SW480 (cell line): ENCODE measurements around the gene MMAB.
"Not testable (repeated sequence)": the region's sequence is repeated elsewhere in the genome, so short reads cannot be mapped to it uniquely, and the experiment has no call there.

ENCODE experiments used
- DNase-seq: peaks from one replicate; pipeline ENCODE4 v3.0.0-alpha.2; 2016; ENCODE audit warnings: low spot score

The MMAB gene

DNA sequence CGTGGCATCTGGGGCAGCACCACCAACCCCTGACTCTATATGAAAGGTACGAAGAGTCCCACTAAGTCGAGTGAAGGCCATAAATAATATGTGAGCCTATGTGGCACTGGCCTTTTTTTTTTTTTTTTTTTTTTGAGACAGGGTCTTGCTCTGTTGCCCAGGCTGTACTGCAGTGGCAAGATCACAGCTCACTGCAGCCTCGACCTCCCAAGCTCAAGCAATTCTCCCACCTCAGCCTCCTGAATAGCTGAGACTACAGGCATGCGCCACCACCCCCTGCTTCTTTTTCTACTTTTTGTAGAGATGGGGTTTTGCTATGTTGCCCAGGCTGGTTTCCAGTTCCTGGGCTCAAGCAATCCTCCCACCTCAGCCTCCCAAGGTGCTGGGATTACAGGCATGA, 28.8 kb upstream of the MMAB start:
- not testable (repeated sequence) for DNase-seq

DNA sequence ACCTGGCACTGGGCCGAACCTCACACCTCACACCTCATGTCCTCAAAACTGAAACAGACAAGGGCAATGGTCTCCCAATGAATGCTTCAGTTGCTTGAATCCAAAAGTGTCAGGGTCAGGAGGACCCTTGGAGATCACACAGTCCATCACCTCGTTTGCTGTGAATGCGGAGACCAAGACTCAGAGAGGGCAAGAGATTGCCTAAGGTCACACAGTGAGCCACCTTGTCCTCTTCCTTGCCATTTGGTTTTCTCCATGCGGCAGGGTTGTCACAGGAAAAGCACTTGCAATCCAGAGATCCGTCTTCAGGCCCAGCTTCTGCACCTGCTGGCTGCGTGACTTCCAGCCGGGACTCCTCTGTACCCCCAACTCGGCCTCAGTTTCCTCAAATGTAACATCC, 28.3 kb upstream of the MMAB start:
- no peak for DNase-seq

DNA sequence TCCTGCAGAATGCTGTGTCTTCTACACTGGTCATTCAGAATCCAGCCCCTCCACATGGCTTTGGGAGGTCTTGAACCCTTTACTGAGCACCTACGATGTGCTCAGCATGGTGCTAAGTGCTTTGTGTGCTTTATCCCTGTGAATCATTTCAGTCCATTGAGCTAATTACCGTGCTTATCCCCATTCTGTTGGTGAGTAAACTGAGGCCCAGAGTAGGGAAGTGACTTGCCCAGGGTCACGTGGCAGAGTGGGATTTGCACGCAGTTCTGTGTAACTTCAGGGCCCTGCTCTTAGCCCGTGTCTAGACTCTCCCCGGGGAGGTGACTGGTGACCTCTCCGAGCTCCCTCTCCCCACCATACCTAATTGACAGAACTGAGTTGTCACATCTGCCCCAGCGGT, 27.7 kb upstream of the MMAB start:
- no peak for DNase-seq

DNA sequence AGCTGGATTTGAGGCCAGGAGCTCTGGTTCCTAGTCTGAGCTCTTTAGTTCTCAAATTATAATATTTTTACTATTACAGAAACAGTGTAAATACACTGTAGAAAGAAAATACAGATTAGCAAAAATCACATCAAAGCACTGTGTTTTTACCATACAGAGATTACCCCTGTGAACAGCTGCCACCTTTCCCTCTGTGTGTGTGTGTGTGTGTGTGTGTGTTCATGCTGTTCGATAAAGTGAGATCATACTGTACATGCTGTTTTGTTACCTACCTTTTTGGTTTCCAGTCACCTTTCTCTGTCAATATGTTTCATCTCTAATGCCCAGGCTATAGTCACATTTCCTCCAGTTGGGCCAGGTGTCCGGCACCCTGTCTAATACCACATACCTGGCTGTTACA, 27.2 kb upstream of the MMAB start:
- no peak for DNase-seq

DNA sequence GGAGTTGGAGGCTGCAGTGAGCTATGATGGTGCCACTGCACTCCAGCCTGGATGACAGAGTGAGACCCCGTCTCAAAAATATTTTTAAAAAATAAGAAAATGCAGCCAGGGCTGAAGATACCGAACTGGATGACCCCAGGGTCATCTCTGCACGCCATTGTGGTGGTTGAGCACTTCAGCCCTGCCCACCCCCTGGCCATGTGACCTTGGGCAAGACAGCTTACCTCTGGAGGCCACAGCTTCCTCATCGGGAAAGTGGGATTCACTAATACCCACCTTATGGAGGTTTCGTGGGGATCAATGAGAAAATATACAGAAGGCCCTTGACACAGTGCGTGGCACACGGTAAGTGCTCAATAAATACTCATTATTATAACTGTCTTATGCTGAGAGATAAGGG, 25.8 kb upstream of the MMAB start:
- no peak for DNase-seq

DNA sequence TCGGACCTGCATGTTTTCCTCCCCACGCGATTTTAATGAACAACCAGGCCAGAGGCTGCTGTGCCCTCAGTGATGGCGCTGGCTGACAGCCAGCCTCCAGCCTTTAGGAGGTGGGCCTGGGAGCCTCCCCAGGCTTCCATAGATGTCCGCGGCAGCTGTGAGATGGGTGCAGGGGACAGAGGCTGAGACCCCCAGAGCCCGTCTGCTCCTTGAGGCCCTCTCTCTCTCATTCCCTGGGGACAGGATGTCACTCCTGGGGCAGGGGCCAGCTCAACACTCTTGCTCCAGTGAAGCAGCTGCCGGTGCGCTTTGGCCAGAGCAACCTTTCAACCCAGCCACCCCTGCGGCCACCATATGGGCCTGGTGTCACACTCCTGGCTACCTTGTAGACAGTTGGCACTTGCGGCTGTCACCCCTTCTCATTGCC, 25.1 kb upstream of the MMAB start:
- DNase-seq = no peak

DNA sequence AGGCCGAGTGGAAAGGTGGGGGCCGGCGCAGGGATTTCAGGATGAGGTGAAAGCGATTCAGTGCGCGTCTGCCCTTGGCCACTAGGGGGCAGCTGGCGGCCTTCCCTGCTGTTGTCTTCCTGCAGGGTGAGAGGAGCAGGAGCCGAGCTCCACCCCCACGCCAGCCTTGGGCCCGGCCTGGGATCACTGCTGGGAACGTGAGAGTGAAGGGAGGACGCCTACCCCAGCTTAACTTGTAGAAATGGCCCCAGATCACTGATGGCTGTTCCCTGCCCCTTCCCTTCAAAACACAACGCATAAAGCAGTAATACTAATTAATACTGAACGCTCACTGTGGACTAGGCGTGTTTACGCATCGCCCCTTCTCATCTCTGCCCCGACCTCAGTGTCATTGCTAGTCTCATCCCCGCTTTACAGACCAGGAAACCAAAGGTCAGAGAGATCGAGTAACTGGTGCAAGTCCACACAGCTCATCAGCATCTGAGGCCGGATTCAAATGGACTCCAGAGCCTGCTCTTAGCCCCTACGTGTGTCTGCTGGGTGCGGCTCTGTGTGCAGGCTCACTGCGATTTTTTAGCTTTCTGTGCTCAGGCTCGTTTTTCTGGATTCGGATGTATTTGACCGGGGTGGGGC, 24.6 kb upstream of the MMAB start:
- peak; percentile 78 for DNase-seq

DNA sequence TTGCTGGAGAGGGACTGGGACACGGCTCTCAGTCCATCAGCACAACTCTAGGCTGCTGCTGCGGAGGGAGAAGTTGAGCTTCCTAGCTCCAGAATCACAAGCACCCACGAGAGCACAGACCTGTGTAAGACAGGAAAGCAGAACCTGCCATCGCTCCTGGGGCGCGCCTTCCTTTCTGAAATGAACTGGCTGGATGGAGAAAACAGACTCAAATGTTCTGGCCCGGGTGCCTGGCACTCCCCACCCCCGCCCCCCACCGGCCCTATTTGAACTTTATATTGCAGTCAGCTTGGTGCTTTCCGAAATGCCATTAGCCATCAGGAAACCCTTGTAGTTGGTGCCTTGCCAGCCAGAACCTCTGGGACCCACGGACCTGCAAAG, 24.1 kb upstream of the MMAB start:
- no peak for DNase-seq

DNA sequence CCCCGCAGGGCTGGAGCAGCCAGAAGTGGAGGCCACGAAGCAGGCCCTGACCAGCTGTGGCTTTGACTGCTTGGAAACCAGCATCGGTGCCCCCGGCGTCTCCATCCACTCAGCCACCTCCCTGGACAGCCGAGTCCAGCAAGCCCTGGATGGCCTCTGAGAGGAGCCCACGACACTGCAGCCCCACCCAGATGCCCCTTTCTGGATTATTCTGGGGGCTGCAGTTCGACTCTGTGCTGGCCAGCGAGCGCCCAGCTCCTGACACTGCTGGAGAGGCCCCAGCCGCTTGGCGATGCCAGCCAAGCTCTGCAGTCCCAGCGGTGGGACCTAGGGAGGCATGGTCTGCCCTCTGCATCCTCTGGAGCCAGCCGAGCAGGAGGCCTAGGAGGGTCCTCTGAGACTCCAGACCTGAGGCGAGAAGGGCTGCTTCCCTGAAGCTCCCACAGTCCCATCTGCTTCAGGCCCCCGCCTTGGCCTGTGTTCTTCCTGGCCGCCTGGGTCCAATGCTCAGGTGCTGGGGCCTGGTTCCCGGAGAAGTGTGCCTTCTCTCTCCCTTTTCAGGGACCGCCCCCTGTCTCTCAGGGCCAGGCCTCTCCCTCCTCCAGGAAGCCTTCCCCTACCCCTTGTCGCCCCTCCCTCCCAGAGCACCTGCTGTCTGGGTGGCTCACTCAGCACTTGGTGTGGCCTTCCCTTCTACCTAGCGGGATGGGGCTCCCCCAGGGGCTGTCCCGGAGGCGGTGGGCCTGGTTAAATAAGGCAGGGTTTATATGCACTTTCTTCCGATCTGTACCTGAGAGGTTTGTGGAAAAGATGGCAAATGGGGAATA, 23.3 kb upstream of the MMAB start:
- DNase-seq = no peak

DNA sequence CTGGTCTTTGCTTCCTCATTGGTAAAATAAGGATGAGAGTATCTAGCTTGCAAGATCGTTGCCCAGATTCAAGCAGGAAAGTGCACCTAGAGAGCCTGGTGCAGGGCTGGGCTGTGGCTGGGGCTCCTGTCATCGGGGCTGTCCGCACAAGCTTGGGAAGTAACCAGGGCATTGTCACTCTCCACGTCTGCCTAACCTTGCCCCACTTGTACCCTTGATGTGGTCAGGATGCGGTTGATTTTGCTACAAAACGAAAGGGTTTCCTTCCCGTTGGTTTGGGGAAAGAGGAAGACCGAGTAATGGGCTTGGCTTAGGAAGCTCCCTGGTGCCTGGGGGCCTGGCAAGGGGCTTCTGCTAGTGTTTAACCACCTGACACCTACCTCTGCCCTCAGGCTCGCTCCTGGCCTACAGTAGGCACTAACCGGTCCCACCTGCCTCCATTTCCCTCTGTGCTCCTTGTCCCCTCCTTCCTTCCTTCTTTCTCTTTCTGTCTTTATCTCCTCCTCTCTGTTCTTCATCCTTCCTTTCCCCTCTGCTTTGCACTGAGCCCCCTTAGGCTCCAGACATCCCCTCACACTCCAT, 22.1 kb upstream of the MMAB start:
- peak; percentile 80 for DNase-seq

DNA sequence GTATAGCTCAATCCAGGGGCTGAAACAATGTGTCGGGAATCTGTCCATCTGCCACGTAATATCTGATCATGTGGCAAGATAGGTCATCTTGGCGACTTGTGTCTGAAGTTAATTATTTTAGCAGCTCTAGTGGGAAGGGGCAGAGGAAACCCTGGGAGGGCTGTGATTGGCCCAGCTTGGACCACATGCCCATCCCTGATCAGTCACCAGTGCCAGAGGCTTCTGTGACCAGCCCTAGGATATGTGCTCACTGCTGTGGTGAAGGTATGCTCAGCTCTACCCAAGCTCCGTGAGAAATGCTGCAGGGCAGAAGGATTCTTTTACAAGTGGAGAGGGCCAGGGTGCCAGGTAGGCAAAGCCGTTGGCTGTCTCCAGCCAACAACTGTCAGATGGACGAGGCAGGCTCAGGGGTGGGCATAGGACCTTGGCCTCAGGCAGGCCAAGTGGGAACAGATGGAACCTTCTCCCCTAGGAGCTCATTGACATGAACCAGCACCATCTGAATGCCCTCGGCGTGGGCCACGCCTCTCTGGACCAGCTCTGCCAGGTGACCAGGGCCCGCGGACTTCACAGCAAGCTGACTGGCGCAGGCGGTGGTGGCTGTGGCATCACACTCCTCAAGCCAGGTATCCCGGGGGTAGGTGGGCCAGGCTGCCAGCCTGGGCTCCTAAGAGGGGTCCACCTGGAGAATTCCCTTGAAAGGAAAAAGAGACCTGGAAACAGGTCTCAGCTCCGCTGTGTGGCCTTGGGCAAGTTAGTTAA, 21.4 kb upstream of the MMAB start:
- DNase-seq = peak; percentile 11

DNA sequence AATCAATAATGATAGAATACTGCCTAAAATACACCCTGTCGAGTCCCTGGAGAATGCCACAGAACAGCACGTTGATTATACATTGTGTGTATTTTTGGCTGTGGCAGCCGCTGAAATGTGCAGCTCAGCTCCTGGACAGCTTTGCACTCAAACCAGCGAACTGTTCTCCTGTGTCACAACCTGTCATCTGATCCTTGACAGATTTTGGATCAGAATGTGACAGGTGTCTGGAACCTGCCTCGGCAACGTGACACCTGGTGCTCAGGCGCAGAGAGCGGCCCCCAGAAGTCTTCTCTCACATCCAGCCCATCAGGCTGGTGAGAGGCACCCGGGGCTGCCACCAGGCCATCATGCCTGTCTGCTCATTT, 19.6 kb upstream of the MMAB start:
- DNase-seq = no peak

DNA sequence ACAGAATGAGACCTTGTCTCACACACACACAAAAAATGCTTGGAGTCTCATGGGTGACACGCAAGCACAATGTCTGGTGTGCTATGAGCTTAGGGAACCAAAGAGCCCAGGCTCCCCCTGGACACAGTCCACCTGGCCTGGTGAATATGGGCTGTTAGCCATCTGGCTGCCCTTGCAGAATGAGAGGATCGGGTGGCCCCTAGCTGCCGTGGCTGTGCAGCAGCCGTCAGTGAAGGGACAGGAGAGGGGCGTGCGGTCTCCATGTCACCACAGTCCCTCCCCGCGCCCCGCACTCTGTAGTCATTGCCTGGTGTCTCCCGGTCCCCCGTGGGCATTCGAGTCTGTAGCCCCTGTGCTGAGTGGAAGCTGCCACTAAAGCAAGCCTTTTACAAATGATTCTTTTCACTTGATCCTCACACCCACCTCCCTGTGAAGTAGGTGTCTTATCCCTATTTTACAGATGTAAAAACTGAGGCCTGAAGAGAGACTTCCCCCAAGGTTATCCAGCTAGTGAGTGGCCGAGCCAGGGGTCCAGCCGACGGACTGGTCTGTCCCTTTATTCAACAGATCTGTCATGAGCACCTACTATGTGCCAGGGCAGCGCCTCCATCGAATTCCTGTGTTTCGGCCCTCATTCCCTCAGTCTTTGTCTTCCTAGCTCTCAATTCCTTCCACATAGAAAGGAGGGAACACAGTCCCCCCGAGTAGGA, 19.0 kb upstream of the MMAB start:
- DNase-seq = no peak

DNA sequence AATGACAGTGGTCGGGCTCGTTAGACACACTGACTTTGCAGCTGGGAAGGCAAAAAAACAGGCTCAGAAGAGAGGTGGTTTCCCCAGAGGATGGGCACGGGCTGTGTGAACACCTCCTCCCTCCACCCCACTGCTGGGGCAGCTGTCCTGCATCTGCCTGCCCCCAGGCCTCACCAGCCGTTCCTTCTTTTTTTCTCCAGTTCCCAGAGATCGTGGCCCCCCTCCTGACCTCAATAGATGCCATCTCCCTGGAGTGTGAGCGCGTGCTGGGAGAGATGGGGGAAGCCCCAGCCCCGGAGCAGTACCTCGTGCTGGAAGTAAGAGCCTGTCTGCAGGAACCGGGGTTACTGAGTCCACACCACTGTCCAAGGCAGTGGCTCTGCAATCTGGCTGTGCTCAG, 17.7 kb upstream of the MMAB start:
- no peak for DNase-seq

DNA sequence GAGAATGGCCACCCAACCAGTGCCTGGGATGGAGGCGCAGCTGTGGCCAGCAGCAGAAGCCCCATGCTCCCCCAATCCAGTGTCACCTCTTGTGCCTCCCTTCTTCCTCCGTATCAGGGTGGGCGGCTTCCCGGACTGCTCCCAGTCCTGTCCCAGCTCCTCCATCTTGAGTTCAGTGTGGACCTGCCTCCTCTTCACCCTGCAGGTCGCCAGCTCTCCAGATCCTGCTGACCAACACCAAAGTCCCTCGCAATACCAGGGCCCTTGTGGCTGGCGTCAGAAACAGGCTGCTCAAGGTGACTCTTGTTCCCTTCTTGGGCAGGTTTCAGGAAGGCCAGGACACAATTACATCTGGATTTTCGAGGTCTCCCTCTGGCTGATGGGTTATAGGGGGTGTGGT, 17.3 kb upstream of the MMAB start:
- no peak for DNase-seq

DNA sequence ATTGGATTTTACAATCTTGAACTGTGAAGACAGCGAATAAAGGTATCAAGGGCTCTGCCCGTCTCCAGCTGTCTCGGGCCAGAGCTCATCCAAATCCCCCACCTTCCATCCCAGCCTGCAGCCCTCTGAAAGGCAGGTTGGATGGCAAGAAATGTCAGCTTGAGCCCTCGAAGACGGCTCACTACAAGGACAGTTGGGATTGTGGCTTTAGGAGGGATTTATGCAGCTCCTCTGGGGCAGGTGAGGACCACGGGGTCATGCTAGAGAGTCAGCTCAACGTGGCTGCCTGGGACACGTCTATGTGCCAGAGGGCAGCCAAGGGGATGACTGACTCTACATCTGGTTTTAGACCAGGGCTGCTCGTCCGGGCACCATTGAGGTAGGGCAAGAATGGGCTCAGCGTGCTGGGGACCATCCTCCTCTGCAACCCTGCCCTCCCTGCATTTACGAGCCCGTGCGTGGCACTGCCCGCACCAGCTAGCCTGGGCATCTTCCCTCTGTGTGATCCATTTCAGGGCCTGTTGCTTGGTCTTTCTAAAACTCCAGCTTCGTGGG, 16.5 kb upstream of the MMAB start:
- DNase-seq = no peak

DNA sequence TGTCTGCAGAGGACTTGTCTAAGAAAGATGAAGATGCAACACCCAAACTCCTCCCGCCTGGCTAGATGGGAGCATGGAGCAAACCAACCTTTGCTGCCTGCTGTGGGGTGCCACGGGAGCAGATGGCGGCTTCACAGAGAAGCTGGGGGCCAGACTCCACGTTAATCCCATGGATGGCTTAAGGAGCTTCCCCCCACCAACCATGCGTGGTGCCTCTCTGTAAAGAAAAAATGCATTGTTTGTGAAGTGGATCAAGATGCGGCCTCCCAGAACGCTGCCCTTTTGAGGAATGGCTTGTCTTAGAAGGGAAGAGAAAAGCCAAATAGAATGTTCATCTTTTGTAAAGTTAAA, 15.9 kb upstream of the MMAB start:
- no peak for DNase-seq

DNA sequence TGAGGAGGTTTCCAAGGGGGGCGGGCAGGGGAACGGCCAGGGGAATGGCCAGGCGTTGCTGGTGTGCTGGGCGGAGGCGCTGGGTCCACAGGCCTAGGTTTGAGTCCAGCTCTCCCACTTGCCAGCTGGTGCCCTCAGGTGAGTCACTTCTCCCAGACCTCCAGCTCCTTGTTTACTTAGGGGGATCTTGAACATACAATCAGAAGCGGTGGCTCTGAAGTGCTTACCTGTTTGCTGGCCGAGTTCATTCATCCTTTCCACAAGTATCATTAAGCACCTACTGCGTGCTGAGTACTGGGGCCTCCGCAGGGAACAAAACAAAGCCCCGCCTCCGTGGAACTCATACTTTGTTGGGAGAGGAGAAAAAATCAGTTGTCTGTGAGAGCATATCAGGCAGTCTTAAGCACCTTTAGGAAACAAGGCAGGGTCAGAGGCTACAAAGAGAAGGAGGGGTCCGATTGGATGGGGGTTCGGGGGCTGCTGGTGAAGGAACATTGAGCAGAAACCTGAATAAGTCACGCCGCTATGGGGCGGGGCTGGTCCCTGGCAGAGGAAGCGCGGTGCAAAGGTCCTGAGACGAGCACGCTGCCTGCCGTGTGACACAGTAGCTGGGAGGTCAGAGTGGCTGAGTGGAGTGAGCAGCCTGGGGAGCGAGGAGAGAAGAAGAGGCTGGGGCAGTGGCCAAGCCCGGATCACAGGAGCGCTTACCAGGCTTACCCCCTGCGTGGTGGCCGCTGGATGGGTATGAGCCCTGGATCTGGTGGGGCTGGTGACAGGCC, 15.3 kb upstream of the MMAB start:
- DNase-seq = peak; percentile 43

DNA sequence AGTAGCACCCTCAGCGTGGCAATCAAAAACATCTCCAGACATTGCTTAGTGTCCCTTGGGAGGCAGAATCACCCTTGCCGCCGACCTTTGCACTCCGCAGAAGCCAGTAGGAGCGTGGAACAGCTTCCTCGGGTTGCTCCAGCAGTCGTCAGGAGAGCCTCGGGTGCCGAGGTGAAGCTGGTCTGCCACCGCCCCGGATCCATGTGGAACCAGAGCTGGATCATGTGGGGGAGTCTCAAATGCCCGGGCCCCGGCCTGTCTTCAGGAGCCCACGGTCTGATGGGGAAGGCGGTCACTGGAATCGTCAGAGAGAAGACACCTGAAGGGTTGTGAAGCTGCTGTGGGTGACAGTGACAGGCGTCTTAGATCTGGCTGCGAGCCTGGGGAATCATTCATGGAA, 14.6 kb upstream of the MMAB start:
- DNase-seq = no peak

DNA sequence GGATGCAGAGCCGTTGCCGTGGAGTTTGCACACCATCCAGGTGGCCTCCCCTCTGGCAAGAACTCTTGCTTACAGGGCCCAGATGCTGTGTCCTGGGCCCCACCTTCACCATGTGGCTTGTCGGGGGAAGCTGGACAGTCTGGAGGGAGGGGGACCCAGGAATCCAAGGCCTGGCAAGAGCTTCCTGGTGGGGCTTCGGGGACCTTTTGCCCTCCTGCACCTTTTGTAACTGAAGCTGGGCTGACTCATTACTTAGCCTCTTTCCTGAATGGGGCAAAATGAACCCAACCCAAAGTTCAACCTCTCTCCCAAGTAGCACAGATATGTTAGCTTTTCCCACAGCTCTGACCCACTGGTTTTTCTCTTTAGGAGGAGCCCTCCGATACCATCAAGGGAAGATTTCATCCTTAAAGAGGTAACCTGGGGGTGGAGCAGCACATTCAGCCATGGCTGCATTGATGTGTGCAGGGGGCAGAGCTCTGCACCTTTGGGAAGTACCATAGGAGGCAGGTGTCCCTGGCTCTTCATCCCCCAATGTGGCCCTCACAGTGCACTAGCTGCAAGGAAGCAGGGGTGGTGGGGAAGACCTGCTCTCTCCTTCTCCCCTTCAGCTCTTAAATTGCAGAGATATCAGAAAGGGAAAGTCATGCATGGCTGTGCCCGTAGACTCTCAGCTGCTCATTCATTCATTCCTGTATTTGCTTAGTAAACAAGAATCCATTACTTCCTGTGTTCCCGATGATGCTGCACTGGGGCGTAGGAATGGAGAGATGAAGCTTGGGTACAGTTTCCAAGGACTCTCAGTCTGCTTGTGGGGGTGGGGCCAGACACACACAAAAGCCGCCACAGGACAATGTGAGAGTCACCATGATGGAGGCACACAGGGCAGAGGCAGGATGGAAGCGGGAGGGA, 13.3 kb upstream of the MMAB start:
- DNase-seq = no peak
